Measurements from ENCODE around the gene SBF1.
"Not testable (repeated sequence)": the region's sequence is repeated elsewhere in the genome, so short reads cannot be mapped to it uniquely, and the experiment has no call there.

SBF1 gene

GRCh38 chr22:50416996-50417395 is 57.8 kb downstream of the SBF1 start:
- DNase-seq (ENCODE audit: low read depth, low spot score), result no peak
- H3K4me3 ChIP-seq (ENCODE audit: low read length), result no peak overlapping the region

GRCh38 chr22:50415426-50415825 is 59.4 kb downstream of the SBF1 start:
- H3K4me3 ChIP-seq (ENCODE audit: low read length), result no peak overlapping the region

GRCh38 chr22:50414476-50415248 is 60.2 kb downstream of the SBF1 start:
- no peak overlapping the region for H3K4me3 ChIP-seq (ENCODE audit: low read length)

More at GRCh38 chr22:50415426-50415825, 59.4 kb downstream of the SBF1 start:
- no peak for DNase-seq (ENCODE audit: low read depth, low spot score)

GRCh38 chr22:50408954-50409353 is 65.9 kb downstream of the SBF1 start:
- not testable (repeated sequence) for H3K4me3 ChIP-seq (ENCODE audit: low read length); DNase-seq (ENCODE audit: low read depth, low spot score)

More at GRCh38 chr22:50414476-50415248, 60.2 kb downstream of the SBF1 start:
- DNase-seq (ENCODE audit: low read depth, low spot score), result no peak

GRCh38 chr22:50408311-50408710 is 66.5 kb downstream of the SBF1 start:
- no peak overlapping the region for H3K4me3 ChIP-seq (ENCODE audit: low read length)
- no peak for DNase-seq (ENCODE audit: low read depth, low spot score)

- no peak overlapping the region for H3K4me3 ChIP-seq (ENCODE audit: low read length)
- no peak for DNase-seq (ENCODE audit: low read depth, low spot score)
Observed at GRCh38 chr22:50406416-50407170, 68.2 kb downstream of the SBF1 start.

GRCh38 chr22:50403701-50404101 is 71.1 kb downstream of the SBF1 start:
- no peak overlapping the region for H3K4me3 ChIP-seq (ENCODE audit: low read length)
- no peak for DNase-seq (ENCODE audit: low read depth, low spot score)

- no peak overlapping the region for H3K4me3 ChIP-seq (ENCODE audit: low read length)
- DNase-seq (ENCODE audit: low read depth, low spot score), result no peak
Observed at GRCh38 chr22:50401907-50402306, 72.9 kb downstream of the SBF1 start.

- no peak overlapping the region for H3K4me3 ChIP-seq (ENCODE audit: low read length)
- no peak for DNase-seq (ENCODE audit: low read depth, low spot score)
Observed at GRCh38 chr22:50400931-50401330, 73.9 kb downstream of the SBF1 start.

GRCh38 chr22:50400406-50400805 is 74.4 kb downstream of the SBF1 start:
- no peak for DNase-seq (ENCODE audit: low read depth, low spot score)
- no peak overlapping the region for H3K4me3 ChIP-seq (ENCODE audit: low read length)

GRCh38 chr22:50399751-50400331 is 75.0 kb downstream of the SBF1 start:
- H3K4me3 ChIP-seq (ENCODE audit: low read length), result no peak overlapping the region
- no peak for DNase-seq (ENCODE audit: low read depth, low spot score)

GRCh38 chr22:50398831-50399648 is 75.8 kb downstream of the SBF1 start:
- H3K4me3 ChIP-seq (ENCODE audit: low read length), result no peak overlapping the region
- DNase-seq (ENCODE audit: low read depth, low spot score), result no peak

GRCh38 chr22:50397371-50398060 is 77.3 kb downstream of the SBF1 start:
- not testable (repeated sequence) for DNase-seq (ENCODE audit: low read depth, low spot score); H3K4me3 ChIP-seq (ENCODE audit: low read length)

GRCh38 chr22:50396751-50397370 is 78.0 kb downstream of the SBF1 start:
- DNase-seq (ENCODE audit: low read depth, low spot score), result no peak
- no peak overlapping the region for H3K4me3 ChIP-seq (ENCODE audit: low read length)

Measured in Jurkat, Clone E6-1 (cell line).